HG03108 (cell line): ENCODE measurements around the gene TJP3.

Experiments
- ATAC-seq: cut with Tn5 transposase; IDR thresholded peaks from one replicate; pipeline ENCODE4 v1.9.1; 2021; ENCODE audit warnings: moderate library complexity; ENCODE audit not compliant: unreplicated experiment

TJP3 gene

GRCh38 chr19:3712663-3713611 is 4.8 kb downstream of the TJP3 start:
- no peak for ATAC-seq

- ATAC-seq, result no peak
These were observed 8.0 kb downstream of the TJP3 start for GRCh38 chr19:3716147-3716668.

GRCh38 chr19:3719868-3720267 is 11.7 kb downstream of the TJP3 start:
- ATAC-seq, result no peak

GRCh38 chr19:3720349-3720917 is 12.2 kb downstream of the TJP3 start:
- ATAC-seq, result no peak

GRCh38 chr19:3721131-3721886 is 13.1 kb downstream of the TJP3 start:
- no peak for ATAC-seq

- ATAC-seq, result no peak
These were observed 13.8 kb downstream of the TJP3 start for GRCh38 chr19:3721887-3722442.

GRCh38 chr19:3722443-3723109 is 14.4 kb downstream of the TJP3 start:
- no peak for ATAC-seq

- ATAC-seq, result no peak
These were observed 14.9 kb downstream of the TJP3 start for GRCh38 chr19:3723110-3723488.

- no peak for ATAC-seq
These were observed 15.7 kb downstream of the TJP3 start for GRCh38 chr19:3723883-3724282.

GRCh38 chr19:3725121-3725520 is 16.9 kb downstream of the TJP3 start:
- no peak for ATAC-seq

GRCh38 chr19:3725640-3726310 is 17.6 kb downstream of the TJP3 start:
- no peak for ATAC-seq

GRCh38 chr19:3730457-3730958 is 22.3 kb downstream of the TJP3 start:
- no peak for ATAC-seq

GRCh38 chr19:3732108-3732507 is 23.9 kb downstream of the TJP3 start:
- no peak for ATAC-seq

- ATAC-seq, result no peak
These were observed 25.5 kb downstream of the TJP3 start for GRCh38 chr19:3733549-3734309.

- no peak for ATAC-seq
These were observed 26.1 kb downstream of the TJP3 start for GRCh38 chr19:3734310-3734600.

- no peak for ATAC-seq
These were observed 28.0 kb downstream of the TJP3 start for GRCh38 chr19:3736106-3736724.

GRCh38 chr19:3737487-3738205 is 29.5 kb downstream of the TJP3 start:
- no peak for ATAC-seq
